WTC11 (cell line): ENCODE data around the gene IL1RAP. TPM values are rescaled to one million over a fixed set of nuclear protein-coding genes. Genes with fewer than 3 reads are reported as not detected.

Experiments used
- ATAC-seq: fragments of 200-7000 bp; cut with Tn5 transposase; 2 replicates; pipeline ENCODE4 v1.10.0; 2021; ENCODE audit warnings: mild to moderate bottlenecking, moderate library complexity
- CTCF ChIA-PET: fragments of 300-600 bp; sonication (Branson Sonifier 250); formaldehyde crosslinking; loops from one replicate; lab custom pipeline; 2021; ENCODE audit warnings: antibody characterized with exemption; lab: Charles Lee
- POLR2A ChIA-PET: fragments of 350-600 bp; sonication (Branson Sonifier 250); formaldehyde crosslinking; loops from one replicate; lab custom pipeline; 2021; ENCODE audit warnings: antibody characterized with exemption; lab: Charles Lee
- DNase-seq: peaks from one replicate; pipeline ENCODE4 v3.0.0; 2021; ENCODE audit warnings: low spot score
- H3K27ac Mint-ChIP-seq: 2 replicates; pipeline ENCODE4 v1.8.0; 2021; ENCODE audit warnings: mixed read lengths
- H3K27me3 Mint-ChIP-seq: 2 replicates; pipeline ENCODE4 v1.8.0; 2021; ENCODE audit warnings: low read depth, mild to moderate bottlenecking, moderate library complexity, mixed read lengths
- H3K36me3 Mint-ChIP-seq: 2 replicates; pipeline ENCODE4 v1.8.0; 2021; ENCODE audit warnings: mixed read lengths
- H3K4me1 Mint-ChIP-seq: 2 replicates; pipeline ENCODE4 v1.8.0; 2022; ENCODE audit warnings: mixed read lengths
- H3K4me3 Mint-ChIP-seq: 2 replicates; pipeline ENCODE4 v1.8.0; 2021; ENCODE audit warnings: mild to moderate bottlenecking, moderate library complexity, mixed read lengths
- H3K9me3 Mint-ChIP-seq: 2 replicates; pipeline ENCODE4 v1.8.0; 2021; ENCODE audit warnings: mixed read lengths
- CREB1 ChIP-seq: sonication (generic); formaldehyde crosslinking; IDR thresholded peaks from 2 replicates; pipeline ENCODE4 v1.8.0; 2023; ENCODE audit warnings: mild to moderate bottlenecking, missing genetic modification reagents
- EMX1 ChIP-seq: fragments of 250-450 bp; sonication (Bioruptor Pico); IDR thresholded peaks from 2 replicates; pipeline ENCODE4 v1.8.0; 2021; ENCODE audit warnings: mild to moderate bottlenecking
- ESRRA ChIP-seq: sonication (generic); formaldehyde crosslinking; IDR thresholded peaks from 2 replicates; pipeline ENCODE4 v1.8.1; 2022; ENCODE audit warnings: mild to moderate bottlenecking, missing genetic modification reagents, borderline replicate concordance
- ETV6 ChIP-seq: sonication (generic); formaldehyde crosslinking; IDR thresholded peaks from 2 replicates; pipeline ENCODE4 v1.8.1; 2022; ENCODE audit warnings: mild to moderate bottlenecking, missing genetic modification reagents
- GRHL2 ChIP-seq: fragments of 250-450 bp; sonication (Bioruptor Pico); IDR thresholded peaks from 2 replicates; pipeline ENCODE4 v1.8.0; 2022; ENCODE audit warnings: mild to moderate bottlenecking, moderate library complexity; ENCODE audit not compliant: insufficient replicate concordance, severe bottlenecking
- JAZF1 ChIP-seq: fragments of 250-450 bp; sonication (Bioruptor Pico); IDR thresholded peaks from 2 replicates; pipeline ENCODE4 v1.9.0; 2021; ENCODE audit warnings: moderate library complexity, mild to moderate bottlenecking, inconsistent platforms
- MYBL2 ChIP-seq: sonication (generic); formaldehyde crosslinking; IDR thresholded peaks from 2 replicates; pipeline ENCODE4 v1.8.1; 2023; ENCODE audit warnings: mild to moderate bottlenecking, moderate library complexity, missing genetic modification reagents
- NFYB ChIP-seq: sonication (generic); formaldehyde crosslinking; conservative IDR thresholded peaks from 2 replicates; pipeline ENCODE4 v1.8.0; 2022; ENCODE audit warnings: low read depth, missing genetic modification reagents
- NR1H2 ChIP-seq: sonication (generic); formaldehyde crosslinking; IDR thresholded peaks from 2 replicates; pipeline ENCODE4 v1.9.0; 2021; ENCODE audit warnings: mild to moderate bottlenecking, moderate library complexity, missing genetic modification reagents
- OVOL2 ChIP-seq: fragments of 250-450 bp; sonication (Bioruptor Pico); IDR thresholded peaks from 2 replicates; pipeline ENCODE4 v1.9.0; 2021; ENCODE audit warnings: mild to moderate bottlenecking, borderline replicate concordance
- PRRX2 ChIP-seq: fragments of 250-450 bp; sonication (Bioruptor Pico); IDR thresholded peaks from 2 replicates; pipeline ENCODE4 v1.8.0; 2021; ENCODE audit warnings: mild to moderate bottlenecking
- SMAD3 ChIP-seq: sonication (generic); formaldehyde crosslinking; IDR thresholded peaks from 2 replicates; pipeline ENCODE4 v1.8.0; 2022; ENCODE audit warnings: missing genetic modification reagents, mild to moderate bottlenecking, borderline replicate concordance
- USF1 ChIP-seq: sonication (generic); formaldehyde crosslinking; IDR thresholded peaks from 2 replicates; pipeline ENCODE4 v1.8.0; 2022; ENCODE audit warnings: mild to moderate bottlenecking, missing genetic modification reagents
- ZMAT4 ChIP-seq: fragments of 250-450 bp; sonication (Bioruptor Pico); IDR thresholded peaks from 2 replicates; pipeline ENCODE4 v1.9.0; 2021; ENCODE audit warnings: mild to moderate bottlenecking
- ZNF138 ChIP-seq: sonication (generic); formaldehyde crosslinking; conservative IDR thresholded peaks from 2 replicates; pipeline ENCODE4 v1.8.1; 2022; ENCODE audit warnings: mild to moderate bottlenecking, moderate library complexity, missing genetic modification reagents
- ZNF263 ChIP-seq: sonication (generic); formaldehyde crosslinking; IDR thresholded peaks from 2 replicates; pipeline ENCODE4 v1.8.1; 2022; ENCODE audit warnings: low read depth, mild to moderate bottlenecking, moderate library complexity, missing genetic modification reagents
- ZNF396 ChIP-seq: fragments of 250-450 bp; sonication (Bioruptor Pico); IDR thresholded peaks from 2 replicates; pipeline ENCODE4 v1.8.0; 2021; ENCODE audit warnings: mild to moderate bottlenecking, moderate library complexity, borderline replicate concordance
- ZNF512 ChIP-seq: sonication (generic); formaldehyde crosslinking; IDR thresholded peaks from 2 replicates; pipeline ENCODE4 v1.8.1; 2022; ENCODE audit warnings: missing genetic modification reagents, borderline replicate concordance
- ZSCAN18 ChIP-seq: fragments of 250-450 bp; sonication (Bioruptor Pico); IDR thresholded peaks from 2 replicates; pipeline ENCODE4 v2.1.2; 2022; ENCODE audit warnings: mild to moderate bottlenecking, moderate library complexity
- total RNA-seq: library from RNA; stranded (reverse); gene quantifications from 3 replicates; pipeline ENCODE4 v1.2.3, GENCODE V29; 2021
- TF ChIP-seq, protein P1 (sequence below): sonication (generic); formaldehyde crosslinking; IDR thresholded peaks from 2 replicates; pipeline ENCODE4 v1.8.0; 2022; ENCODE audit warnings: mild to moderate bottlenecking, missing genetic modification reagents
- TF ChIP-seq, protein P2 (sequence below): fragments of 250-450 bp; sonication (Bioruptor Pico); IDR thresholded peaks from 2 replicates; pipeline ENCODE4 v1.9.0; 2021; ENCODE audit warnings: moderate library complexity, mild to moderate bottlenecking, inconsistent platforms, borderline replicate concordance
- TF ChIP-seq, protein P3 (sequence below): sonication (generic); formaldehyde crosslinking; IDR thresholded peaks from 2 replicates; pipeline ENCODE4 v1.8.1; 2023; ENCODE audit warnings: mild to moderate bottlenecking, missing genetic modification reagents, borderline replicate concordance

Gene IL1RAP
- total RNA-seq, 1 experiment from 2014 or later = 4.5 TPM

DNA sequence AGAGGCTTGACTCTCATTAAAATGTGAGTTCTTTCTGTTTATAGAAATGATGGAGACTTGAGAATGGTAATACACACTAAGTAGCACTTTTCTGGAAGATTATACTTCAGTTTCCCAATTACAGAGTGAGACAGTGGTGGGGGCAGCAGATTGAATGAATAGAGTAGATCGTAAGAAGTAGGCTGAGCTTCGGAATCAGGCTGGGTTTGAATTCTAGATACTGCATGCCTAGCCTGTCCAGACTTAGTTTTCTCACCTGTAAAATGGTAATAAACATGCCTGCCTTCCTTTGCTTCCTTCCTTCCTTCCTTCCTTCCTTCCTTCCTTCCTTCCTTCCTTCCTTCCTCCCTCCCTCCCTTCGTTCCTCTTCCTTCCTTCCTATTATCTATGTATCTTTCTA, 8.1 kb downstream of the IL1RAP start:
- Mint-ChIP-seq H3K27ac (no peak overlapping the region), H3K4me3 (no peak overlapping the region), H3K27me3 (peaks cover 7% of the 10 kb centered on the region), H3K36me3 (peaks cover 5% of the 10 kb centered on the region; the same call in 1 of the 2 replicates), H3K4me1 (peaks cover 13% of the 10 kb centered on the region), H3K9me3 (peaks cover 9% of the 10 kb centered on the region)
- TF ChIP-seq ZNF512 (no peak), JAZF1 (no peak), MYBL2 (CRISPR knock-in tag) (no peak)
- DNase-seq (no peak), ATAC-seq (no peak)
- CTCF ChIA-PET = no interaction called here
- POLR2A ChIA-PET = no interaction called here

DNA sequence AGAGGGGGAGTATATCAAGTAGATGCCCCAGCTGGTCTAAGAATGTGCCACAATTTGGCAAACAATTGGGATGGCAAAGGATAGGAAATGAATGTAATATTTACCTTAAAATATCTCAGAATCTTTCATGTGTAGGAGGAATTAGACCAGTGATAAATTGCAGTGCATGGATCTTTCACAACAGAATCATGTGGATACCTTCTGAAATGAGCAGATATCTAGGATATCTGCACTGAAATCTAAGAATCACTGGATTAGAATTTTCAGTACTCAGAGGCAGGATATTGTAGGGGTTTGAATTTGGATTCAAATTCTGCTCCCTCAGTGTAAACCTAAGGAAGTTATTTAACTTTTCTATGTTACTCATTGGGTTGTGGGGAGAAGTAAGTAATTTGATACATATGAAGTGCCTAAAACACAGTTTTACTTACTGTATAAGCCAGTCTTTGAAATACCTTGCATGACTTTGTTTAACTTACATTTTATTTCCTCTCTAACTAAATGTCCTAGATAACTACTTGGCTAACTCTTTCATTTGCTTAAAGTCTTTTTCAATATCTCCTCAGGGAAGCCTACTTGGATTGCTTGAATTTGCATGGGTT, 8.8 kb downstream of the IL1RAP start:
- peaks cover 19% of the 10 kb centered on the region for H3K4me1 Mint-ChIP-seq
- POLR2A ChIA-PET = no interaction called here

More for the DNA sequence above, 8.8 kb downstream of the IL1RAP start:
- no peak overlapping the region for H3K4me3 Mint-ChIP-seq
- TF ChIP-seq NR1H2 (CRISPR knock-in tag) (no peak), EMX1 (CRISPR knock-in tag) (no peak), GRHL2 (no peak), ZMAT4 (CRISPR knock-in tag) (no peak), OVOL2 (CRISPR knock-in tag) (no peak), NFYB (no peak), CREB1 (CRISPR knock-in tag) (no peak), ETV6 (CRISPR knock-in tag) (no peak), ZSCAN18 (CRISPR knock-in tag) (no peak), ESRRA (CRISPR knock-in tag) (no peak), USF1 (no peak), ZNF138 (no peak), PRRX2 (CRISPR knock-in tag) (no peak), SMAD3 (CRISPR knock-in tag) (no peak), ZNF396 (no peak), ZNF263 (CRISPR knock-in tag) (no peak)
- TF ChIP-seq, protein P1, sequence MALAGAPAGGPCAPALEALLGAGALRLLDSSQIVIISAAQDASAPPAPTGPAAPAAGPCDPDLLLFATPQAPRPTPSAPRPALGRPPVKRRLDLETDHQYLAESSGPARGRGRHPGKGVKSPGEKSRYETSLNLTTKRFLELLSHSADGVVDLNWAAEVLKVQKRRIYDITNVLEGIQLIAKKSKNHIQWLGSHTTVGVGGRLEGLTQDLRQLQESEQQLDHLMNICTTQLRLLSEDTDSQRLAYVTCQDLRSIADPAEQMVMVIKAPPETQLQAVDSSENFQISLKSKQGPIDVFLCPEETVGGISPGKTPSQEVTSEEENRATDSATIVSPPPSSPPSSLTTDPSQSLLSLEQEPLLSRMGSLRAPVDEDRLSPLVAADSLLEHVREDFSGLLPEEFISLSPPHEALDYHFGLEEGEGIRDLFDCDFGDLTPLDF (CRISPR knock-in tag) = no peak
- TF ChIP-seq, protein P2, sequence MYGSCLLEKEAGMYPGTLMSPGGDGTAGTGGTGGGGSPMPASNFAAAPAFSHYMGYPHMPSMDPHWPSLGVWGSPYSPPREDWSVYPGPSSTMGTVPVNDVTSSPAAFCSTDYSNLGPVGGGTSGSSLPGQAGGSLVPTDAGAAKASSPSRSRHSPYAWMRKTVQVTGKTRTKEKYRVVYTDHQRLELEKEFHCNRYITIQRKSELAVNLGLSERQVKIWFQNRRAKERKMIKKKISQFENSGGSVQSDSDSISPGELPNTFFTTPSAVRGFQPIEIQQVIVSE = no peak
- TF ChIP-seq, protein P3, sequence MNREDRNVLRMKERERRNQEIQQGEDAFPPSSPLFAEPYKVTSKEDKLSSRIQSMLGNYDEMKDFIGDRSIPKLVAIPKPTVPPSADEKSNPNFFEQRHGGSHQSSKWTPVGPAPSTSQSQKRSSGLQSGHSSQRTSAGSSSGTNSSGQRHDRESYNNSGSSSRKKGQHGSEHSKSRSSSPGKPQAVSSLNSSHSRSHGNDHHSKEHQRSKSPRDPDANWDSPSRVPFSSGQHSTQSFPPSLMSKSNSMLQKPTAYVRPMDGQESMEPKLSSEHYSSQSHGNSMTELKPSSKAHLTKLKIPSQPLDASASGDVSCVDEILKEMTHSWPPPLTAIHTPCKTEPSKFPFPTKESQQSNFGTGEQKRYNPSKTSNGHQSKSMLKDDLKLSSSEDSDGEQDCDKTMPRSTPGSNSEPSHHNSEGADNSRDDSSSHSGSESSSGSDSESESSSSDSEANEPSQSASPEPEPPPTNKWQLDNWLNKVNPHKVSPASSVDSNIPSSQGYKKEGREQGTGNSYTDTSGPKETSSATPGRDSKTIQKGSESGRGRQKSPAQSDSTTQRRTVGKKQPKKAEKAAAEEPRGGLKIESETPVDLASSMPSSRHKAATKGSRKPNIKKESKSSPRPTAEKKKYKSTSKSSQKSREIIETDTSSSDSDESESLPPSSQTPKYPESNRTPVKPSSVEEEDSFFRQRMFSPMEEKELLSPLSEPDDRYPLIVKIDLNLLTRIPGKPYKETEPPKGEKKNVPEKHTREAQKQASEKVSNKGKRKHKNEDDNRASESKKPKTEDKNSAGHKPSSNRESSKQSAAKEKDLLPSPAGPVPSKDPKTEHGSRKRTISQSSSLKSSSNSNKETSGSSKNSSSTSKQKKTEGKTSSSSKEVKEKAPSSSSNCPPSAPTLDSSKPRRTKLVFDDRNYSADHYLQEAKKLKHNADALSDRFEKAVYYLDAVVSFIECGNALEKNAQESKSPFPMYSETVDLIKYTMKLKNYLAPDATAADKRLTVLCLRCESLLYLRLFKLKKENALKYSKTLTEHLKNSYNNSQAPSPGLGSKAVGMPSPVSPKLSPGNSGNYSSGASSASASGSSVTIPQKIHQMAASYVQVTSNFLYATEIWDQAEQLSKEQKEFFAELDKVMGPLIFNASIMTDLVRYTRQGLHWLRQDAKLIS (CRISPR knock-in tag) = no peak
- TF ChIP-seq, all 79 proteins: peak for 0
- Mint-ChIP-seq H3K27me3 (peaks cover 4% of the 10 kb centered on the region), H3K27ac (no peak overlapping the region), H3K36me3 (peaks cover 5% of the 10 kb centered on the region; the same call in 1 of the 2 replicates), H3K9me3 (peaks cover 9% of the 10 kb centered on the region)
- no peak for ATAC-seq
- DNase-seq = no peak
- CTCF ChIA-PET = no interaction called here
